ENCODE measurements around the gene CLK3.

GRCh38 chr15:74598126-74598842 lies 17.4 kb upstream of the CLK3 start:
- TF ChIP-seq CTCF (IDR thresholded peaks at IDR 0.05; ENCODE audit: insufficient read depth, low read depth, low read length) = no peak
- TF ChIP-seq EZH2 (IDR thresholded peaks at IDR 0.05; ENCODE audit: insufficient read depth, low read length) = no peak
